ENCODE data around the gene CAB39.

GRCh38 chr2:230843132-230843531, 130.5 kb downstream of the CAB39 start:
- no peak for TF ChIP-seq EZH2 (IDR thresholded peaks at IDR 0.05; ENCODE audit: low read length)
- no peak for TF ChIP-seq CTCF (optimal IDR thresholded peaks at IDR 0.05 in 1 of 3, IDR thresholded peaks at IDR 0.05 in 1 of 3, conservative IDR thresholded peaks at IDR 0.05 in 1 of 3; ENCODE audit: extremely low read depth in 1 of 3, insufficient read depth in 2 of 3, low read length in 3 of 3)

Data from keratinocyte (primary cell).